Measurements from ENCODE around the gene EEF1AKMT1.

DNA sequence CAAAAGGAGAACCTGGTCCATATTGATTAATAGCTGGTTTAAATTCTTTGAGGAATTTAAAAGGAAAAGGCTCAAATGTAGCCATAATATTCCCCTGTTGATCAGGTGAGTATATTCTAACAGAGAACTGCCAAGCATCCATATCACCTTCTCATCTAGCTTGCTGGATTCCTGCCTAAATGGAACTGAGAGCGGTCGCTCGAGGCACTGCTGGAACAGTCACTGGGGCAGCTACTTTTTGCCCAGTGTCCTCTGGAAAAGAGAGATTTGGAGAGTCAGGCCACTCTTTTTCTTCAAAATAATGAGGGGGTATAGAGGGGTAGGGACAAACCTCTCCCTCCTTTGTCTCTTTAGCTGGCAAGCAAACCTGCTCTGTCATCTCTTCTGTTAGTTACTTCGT, 89.7 kb downstream of the EEF1AKMT1 start:
- no peak for TF ChIP-seq EZH2 (IDR thresholded peaks at IDR 0.05)
- TF ChIP-seq, protein P1, sequence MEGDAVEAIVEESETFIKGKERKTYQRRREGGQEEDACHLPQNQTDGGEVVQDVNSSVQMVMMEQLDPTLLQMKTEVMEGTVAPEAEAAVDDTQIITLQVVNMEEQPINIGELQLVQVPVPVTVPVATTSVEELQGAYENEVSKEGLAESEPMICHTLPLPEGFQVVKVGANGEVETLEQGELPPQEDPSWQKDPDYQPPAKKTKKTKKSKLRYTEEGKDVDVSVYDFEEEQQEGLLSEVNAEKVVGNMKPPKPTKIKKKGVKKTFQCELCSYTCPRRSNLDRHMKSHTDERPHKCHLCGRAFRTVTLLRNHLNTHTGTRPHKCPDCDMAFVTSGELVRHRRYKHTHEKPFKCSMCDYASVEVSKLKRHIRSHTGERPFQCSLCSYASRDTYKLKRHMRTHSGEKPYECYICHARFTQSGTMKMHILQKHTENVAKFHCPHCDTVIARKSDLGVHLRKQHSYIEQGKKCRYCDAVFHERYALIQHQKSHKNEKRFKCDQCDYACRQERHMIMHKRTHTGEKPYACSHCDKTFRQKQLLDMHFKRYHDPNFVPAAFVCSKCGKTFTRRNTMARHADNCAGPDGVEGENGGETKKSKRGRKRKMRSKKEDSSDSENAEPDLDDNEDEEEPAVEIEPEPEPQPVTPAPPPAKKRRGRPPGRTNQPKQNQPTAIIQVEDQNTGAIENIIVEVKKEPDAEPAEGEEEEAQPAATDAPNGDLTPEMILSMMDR (IDR thresholded peaks at IDR 0.05), result no peak
- no peak for TF ChIP-seq EZH2phosphoT487 (IDR thresholded peaks at IDR 0.05)
